Stimulated activated CD4-positive, alpha-beta T cell treated with anti-CD3 and anti-CD28 coated beads, Interleukin-1b, Interleukin-23, amount 100 ng/mL, for 48 hours (primary cell): ENCODE data around the gene GPR25.
"Not testable (repeated sequence)": the region's sequence is repeated elsewhere in the genome, so short reads cannot be mapped to it uniquely, and the experiment has no call there.

Source experiments
- DNase-seq: peaks from one replicate; pipeline ENCODE4 v3.0.0-alpha.2; 2020

GPR25 gene

GRCh38 chr1:200895801-200896530 lies 23.2 kb downstream of the GPR25 start:
- DNase-seq = no peak

DNA sequence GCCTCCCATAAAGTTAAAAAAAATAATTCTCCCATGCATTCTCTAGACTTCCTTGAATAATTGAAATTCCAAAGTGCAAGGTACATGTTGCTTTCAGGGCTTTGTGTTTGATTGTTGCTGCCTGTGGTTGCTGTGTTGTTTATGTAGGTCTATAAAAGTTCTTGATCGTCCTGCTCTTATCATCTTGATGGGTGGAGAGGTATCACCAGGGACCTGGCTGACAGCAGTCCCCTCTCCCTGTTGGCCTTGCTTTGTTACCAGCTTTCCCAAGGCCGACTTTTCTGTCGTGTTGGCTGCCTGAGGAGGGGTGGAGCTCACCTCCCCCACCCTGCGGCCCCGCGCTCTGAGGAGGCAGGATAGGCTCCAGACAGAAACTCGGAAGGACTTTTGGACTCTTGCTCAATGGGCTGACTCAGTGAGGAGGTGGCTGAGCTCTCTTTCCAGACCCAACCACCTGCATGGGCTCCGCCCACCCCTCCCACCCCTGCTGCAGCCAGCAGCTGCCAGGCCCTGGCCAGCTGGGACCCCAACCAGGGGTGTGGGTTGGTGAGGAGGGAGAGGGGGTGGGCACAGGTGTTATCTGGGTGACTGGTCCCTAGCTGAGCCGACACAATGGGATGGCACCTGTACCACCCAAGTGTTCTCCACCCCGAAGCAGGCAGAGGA lies 23.9 kb downstream of the GPR25 start:
- no peak for DNase-seq

GRCh38 chr1:200897259-200897658 lies 24.5 kb downstream of the GPR25 start:
- DNase-seq = no peak

DNA sequence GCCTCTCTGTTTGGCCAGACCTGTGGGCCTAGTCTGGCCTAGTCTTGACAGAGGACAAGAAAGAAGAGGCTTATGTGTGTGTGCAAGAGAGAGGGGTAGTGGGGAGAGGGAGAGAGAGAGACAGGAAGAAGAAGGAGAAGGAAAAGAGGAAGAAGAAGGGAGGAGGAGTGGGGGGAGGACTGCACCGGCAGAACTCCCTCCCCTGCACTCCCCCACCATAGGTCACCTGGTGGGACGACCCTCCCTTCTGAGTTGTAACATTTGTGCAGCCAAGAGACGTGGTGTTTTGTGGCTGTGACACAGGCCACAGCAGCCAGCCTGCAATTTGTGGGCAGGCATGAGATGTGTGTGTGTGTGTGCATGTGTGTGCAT lies 26.2 kb downstream of the GPR25 start:
- DNase-seq = no peak

DNA sequence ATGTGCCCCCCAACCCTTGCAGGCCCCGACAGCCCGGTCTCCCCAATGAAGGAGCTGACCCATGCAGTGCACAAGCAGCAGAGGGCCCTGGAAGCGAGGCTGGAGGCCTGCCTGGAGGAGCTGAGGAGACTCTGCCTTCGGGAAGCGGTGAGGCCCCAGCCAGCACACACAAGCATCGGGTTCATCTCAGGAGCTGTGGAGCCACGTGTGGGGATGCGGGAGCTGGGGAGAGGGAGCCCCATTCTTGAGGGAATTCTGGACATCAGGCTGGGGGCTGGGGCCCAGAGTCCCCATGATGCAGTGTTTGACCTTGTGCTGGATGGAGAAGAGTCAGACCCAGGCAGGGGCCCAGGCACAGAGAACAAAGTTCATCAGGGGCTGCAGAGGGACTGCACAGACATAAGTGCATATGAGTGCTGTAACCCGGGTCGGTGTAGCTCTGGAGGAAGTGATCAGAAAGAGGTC lies 26.7 kb downstream of the GPR25 start:
- DNase-seq = no peak

GRCh38 chr1:200899954-200900867 lies 27.4 kb downstream of the GPR25 start:
- DNase-seq = no peak

GRCh38 chr1:200900877-200901276 lies 28.1 kb downstream of the GPR25 start:
- no peak for DNase-seq

DNA sequence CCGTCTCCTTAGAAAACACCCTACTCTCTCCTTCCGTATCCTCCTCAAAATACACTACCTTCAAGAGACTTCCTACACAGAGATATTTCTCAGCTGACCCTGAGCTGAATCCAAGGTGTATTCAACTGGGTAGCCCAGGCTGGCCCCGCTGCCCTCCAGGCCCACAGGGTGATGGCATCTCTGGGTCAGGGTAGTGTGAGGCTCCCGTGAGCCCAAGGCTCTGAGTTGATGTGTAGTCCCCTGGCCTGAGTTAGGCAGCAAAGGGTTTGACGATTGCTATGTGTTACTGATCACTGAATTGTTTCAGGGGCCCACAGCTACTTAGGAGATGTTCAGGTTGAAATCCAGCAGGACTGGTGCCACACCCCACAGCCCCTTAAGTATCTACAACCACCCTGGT lies 28.6 kb downstream of the GPR25 start:
- no peak for DNase-seq

GRCh38 chr1:200901796-200902444 lies 29.1 kb downstream of the GPR25 start:
- DNase-seq = no peak

- DNase-seq = no peak
Measured at GRCh38 chr1:200903793-200904192, 31.0 kb downstream of the GPR25 start.

DNA sequence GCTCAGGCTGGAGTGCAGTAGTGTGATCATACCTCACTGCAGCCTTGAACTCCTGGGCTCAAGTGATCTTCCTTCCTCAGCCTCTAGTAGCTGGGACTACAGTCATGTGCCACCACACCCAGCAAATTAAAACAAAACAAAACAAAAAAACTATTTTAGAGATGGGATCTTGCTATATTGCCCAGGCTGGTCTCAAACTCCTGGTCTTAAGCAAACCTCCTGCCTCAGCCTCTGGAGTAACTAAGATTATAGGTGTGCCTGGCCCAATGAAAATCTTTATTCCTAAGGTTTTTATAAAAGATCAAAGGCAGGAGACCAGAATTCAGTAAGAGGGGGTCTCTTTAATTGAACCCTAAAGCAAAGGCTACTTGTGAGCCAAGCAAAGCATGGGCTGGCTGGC lies 32.0 kb downstream of the GPR25 start:
- DNase-seq = no peak

DNA sequence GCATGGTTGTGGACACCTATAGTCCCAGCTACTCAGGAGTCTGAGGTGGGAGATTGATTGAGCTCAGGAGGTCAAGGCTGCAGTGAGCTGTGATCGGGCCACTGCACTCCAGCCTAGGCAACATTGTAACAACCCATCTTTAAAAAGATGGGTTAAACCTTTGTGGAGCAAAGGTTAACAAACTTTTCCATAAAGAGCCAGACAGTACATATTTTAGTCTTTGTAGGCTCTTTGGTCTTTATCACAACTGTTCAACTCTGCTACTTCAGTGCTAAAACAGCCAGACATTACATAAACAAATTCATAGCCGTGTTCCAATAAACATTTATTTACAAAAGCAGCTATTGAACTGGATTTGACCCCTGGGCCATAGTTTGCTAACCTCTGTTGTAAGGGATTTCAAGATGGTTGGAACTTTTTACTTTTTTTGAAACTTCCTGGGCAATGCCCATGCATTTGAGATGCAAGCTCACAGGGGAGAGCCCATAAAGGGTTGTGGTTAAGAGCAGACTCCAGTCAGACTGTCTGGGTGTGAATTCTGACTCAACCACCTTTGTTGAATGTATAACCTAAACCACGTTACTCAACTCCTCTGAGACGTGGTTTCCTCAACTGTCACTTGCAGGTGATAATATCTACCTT lies 32.8 kb downstream of the GPR25 start:
- DNase-seq = peak; percentile 54

DNA sequence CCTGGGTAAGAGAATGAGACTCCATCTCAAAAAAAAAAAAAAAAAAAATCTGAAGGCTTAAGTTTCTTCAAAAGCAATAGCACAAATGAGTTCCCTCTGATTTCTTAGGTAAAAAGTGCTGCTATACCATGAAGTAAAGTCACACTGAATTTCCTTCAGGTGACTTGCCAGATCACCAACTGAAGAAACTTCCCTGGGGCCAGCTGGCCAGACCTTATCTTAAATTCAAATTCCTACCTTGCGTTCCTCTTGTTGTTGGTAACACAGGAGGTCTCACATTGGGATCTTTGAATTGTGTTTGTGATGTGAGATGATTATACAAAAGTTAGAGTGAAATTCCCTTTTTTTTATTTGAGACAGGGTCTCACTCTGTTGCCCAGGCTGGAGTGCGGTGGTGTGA lies 33.7 kb downstream of the GPR25 start:
- DNase-seq = no peak

DNA sequence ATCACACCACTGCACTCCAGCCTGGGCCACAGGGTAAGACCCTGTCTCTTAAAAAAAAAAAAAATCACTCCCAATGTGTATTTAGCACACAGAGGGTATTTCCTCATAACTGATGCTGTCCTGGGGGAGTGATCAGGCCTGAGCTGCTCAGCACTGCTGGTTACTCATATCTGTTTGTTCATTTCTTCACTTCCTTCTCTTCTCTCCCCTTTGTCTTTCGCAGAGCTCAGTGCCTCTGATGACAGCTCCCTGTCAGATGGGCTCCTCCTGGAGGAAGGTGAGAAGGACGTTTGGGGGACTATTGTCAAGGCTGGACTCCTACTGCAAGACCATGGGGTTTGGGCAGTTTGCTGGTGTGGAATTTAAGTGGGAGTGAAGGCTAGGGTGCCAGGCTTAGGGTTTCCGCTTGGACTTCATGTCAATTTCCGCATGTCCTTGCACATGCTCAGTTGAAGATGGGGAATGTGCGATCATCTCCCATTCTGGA lies 34.9 kb downstream of the GPR25 start:
- no peak for DNase-seq

DNA sequence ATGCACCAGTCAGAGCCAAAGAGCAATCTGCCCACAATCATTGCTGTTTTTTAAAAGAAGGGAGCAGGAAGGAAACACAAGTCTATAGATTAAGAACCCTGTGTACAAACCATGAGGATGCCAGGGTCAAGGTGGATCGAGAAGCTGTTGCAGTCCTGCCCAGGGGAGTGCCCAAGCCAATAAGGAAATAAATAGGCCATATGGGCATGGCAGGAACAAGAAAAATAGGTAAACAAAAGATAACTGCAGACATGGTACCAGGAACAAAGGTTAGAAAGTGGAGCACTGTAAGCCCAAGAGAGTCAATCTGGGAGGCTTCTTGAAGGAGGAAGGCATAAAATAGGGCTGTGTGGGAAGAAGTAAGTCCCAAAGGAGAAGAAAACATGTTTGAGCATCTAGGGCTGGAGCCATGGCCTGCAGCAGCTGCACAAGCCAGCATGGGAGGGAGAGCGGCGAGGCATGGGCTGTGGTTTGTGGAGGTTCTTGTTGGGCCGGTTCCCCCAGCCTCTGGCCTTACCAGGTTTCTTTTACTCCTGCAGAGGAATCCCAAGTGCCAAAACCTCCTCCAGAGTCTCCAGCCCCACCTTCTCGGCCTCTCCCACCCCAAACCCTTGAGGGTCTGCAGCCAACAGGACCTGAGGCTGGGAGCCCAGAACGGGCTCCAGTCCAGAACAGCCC lies 35.5 kb downstream of the GPR25 start:
- DNase-seq = no peak

GRCh38 chr1:200909071-200909470 lies 36.3 kb downstream of the GPR25 start:
- no peak for DNase-seq

GRCh38 chr1:200909757-200910239 lies 37.0 kb downstream of the GPR25 start:
- no peak for DNase-seq

GRCh38 chr1:200911361-200911760 lies 38.6 kb downstream of the GPR25 start:
- DNase-seq = no peak

- not testable (repeated sequence) for DNase-seq
Measured at GRCh38 chr1:200911936-200912335, 39.2 kb downstream of the GPR25 start.

- no peak for DNase-seq
Measured at GRCh38 chr1:200912737-200913407, 40.1 kb downstream of the GPR25 start.

GRCh38 chr1:200916152-200916551 lies 43.4 kb downstream of the GPR25 start:
- DNase-seq = no peak
